Caco-2 (cell line): ENCODE data around the gene ARL1. TPM values are rescaled to one million over a fixed set of nuclear protein-coding genes. Genes with fewer than 3 reads are reported as not detected.

Experiments used
- BruUV-seq: library from RNA; stranded (reverse); fragments of 400-500 nt; replicated peaks from 2 replicates; lab custom pipeline; 2021; lab: Mats Ljungman, UMichigan
- CTCF ChIA-PET: fragments of 300-600 bp; sonication (Branson Sonifier 250); formaldehyde crosslinking; loops from one replicate; lab custom pipeline; 2022; ENCODE audit warnings: antibody characterized with exemption; lab: Charles Lee
- POLR2A ChIA-PET: fragments of 300-600 bp; sonication (Branson Sonifier 250); formaldehyde crosslinking; loops from one replicate; lab custom pipeline; 2022; ENCODE audit warnings: antibody characterized with exemption; lab: Charles Lee
- DNase-seq, 2 experiments: peaks; one replicate each; pipeline versions ENCODE4 v3.0.0 to v3.0.0-alpha.2; 2020 to 2022
- H3K27me3 ChIP-seq: replicated peaks from 2 replicates; pipeline ENCODE4 v1.6.0; 2011; ENCODE audit warnings: low read length; ENCODE audit not compliant: control insufficient read depth, insufficient read depth
- H3K36me3 ChIP-seq: 2 replicates; pipeline ENCODE4 v1.5.1; 2011; ENCODE audit warnings: low read length; ENCODE audit not compliant: control insufficient read depth, insufficient read depth
- H3K4me1 ChIP-seq: fragments of 250-450 bp; sonication (Bioruptor Pico); 2 replicates; pipeline ENCODE4 v1.5.1; 2020; ENCODE audit warnings: mild to moderate bottlenecking
- H3K4me3 ChIP-seq: 2 replicates; pipeline ENCODE4 v1.5.1; 2011; ENCODE audit warnings: low read depth, mild to moderate bottlenecking, control low read depth, low read length
- H3K9me3 ChIP-seq: fragments of 250-450 bp; sonication (Bioruptor Pico); 2 replicates; pipeline ENCODE4 v1.5.1; 2020; ENCODE audit warnings: mild to moderate bottlenecking, moderate library complexity
- H3K27ac Mint-ChIP-seq: one replicate; pipeline ENCODE4 v1.8.0; 2022; ENCODE audit warnings: mixed read lengths; ENCODE audit not compliant: unreplicated experiment
- H3K27me3 Mint-ChIP-seq: one replicate; pipeline ENCODE4 v1.8.0; 2022; ENCODE audit warnings: mixed read lengths; ENCODE audit not compliant: insufficient read depth, unreplicated experiment
- H3K36me3 Mint-ChIP-seq: one replicate; pipeline ENCODE4 v1.8.0; 2022; ENCODE audit warnings: mild to moderate bottlenecking, mixed read lengths; ENCODE audit not compliant: insufficient read depth, unreplicated experiment
- H3K4me1 Mint-ChIP-seq: one replicate; pipeline ENCODE4 v1.8.0; 2022; ENCODE audit warnings: low read depth, mixed read lengths; ENCODE audit not compliant: unreplicated experiment
- H3K4me3 Mint-ChIP-seq: one replicate; pipeline ENCODE4 v1.8.0; 2022; ENCODE audit warnings: mild to moderate bottlenecking, moderate library complexity, mixed read lengths; ENCODE audit not compliant: unreplicated experiment
- H3K9me3 Mint-ChIP-seq: one replicate; pipeline ENCODE4 v1.8.0; 2022; ENCODE audit warnings: mixed read lengths; ENCODE audit not compliant: unreplicated experiment
- intact Hi-C: fragments of 100-400 bp; cut with micrococcal nuclease; formaldehyde crosslinking; loops from one replicate; pipeline ENCODE4 v1.10.0; 2022; ENCODE audit not compliant: unreplicated experiment
- total RNA-seq: library from RNA; stranded (reverse); gene quantifications from 2 replicates; pipeline ENCODE4 v1.2.3, GENCODE V29; 2022
- TF ChIP-seq, protein P1 (sequence below), 2 experiments: fragments of 200-600 bp in 1 of 2; IDR thresholded peaks; 1 replicate in 1 of 2; 2 replicates in 1 of 2; pipeline versions ENCODE4 v1.5.1 to v1.8.0; 2011 to 2022; ENCODE audit warnings: antibody characterized with exemption in 1 of 2, control low read depth in 1 of 2, inconsistent platforms in 1 of 2, low read depth in 1 of 2, low read length in 1 of 2, mild to moderate bottlenecking in 1 of 2, moderate library complexity in 1 of 2; ENCODE audit not compliant: insufficient read depth in 1 of 2, severe bottlenecking in 1 of 2, unreplicated experiment in 1 of 2

Gene ARL1
- total RNA-seq, 1 experiment from 2014 or later = 119 TPM

DNA sequence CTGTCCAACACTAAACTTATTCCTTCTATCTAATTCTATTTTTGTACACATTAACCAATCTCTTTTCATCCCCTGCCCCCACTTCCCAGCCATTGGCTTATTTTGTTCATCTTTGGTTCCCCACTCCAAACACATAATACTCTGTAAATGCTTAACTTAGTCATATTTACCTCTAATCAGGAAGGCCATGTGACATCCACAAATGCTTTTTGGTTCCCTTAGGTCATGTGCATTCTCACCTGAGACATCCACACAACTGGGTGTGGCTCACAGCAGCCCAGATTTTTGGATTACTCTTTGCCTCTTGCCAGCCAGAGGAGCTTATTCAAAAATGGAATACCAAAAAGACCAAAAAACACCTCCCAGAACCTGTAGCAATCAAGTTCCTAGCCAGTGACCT is 28.4 kb downstream of the ARL1 start:
- intact Hi-C loops = no loop called here
- POLR2A ChIA-PET = no interaction called here
- Mint-ChIP-seq H3K36me3 (peaks cover 62% of the 10 kb centered on the region), H3K4me3 (no peak overlapping the region), H3K27ac (no peak overlapping the region), H3K27me3 (no peaks in the 10 kb centered on the region), H3K9me3 (no peaks in the 10 kb centered on the region), H3K4me1 (peaks cover 8% of the 10 kb centered on the region)
- Histone ChIP-seq H3K4me1 (peaks cover 7% of the 10 kb centered on the region), H3K27me3 (no peaks in the 10 kb centered on the region), H3K9me3 (no peaks in the 10 kb centered on the region), H3K4me3 (no peak overlapping the region), H3K36me3 (no peaks in the 10 kb centered on the region)
- no peak for DNase-seq
- no TSS peak for BruUV-seq
- CTCF ChIA-PET = no interaction called here
- TF ChIP-seq, protein P1, sequence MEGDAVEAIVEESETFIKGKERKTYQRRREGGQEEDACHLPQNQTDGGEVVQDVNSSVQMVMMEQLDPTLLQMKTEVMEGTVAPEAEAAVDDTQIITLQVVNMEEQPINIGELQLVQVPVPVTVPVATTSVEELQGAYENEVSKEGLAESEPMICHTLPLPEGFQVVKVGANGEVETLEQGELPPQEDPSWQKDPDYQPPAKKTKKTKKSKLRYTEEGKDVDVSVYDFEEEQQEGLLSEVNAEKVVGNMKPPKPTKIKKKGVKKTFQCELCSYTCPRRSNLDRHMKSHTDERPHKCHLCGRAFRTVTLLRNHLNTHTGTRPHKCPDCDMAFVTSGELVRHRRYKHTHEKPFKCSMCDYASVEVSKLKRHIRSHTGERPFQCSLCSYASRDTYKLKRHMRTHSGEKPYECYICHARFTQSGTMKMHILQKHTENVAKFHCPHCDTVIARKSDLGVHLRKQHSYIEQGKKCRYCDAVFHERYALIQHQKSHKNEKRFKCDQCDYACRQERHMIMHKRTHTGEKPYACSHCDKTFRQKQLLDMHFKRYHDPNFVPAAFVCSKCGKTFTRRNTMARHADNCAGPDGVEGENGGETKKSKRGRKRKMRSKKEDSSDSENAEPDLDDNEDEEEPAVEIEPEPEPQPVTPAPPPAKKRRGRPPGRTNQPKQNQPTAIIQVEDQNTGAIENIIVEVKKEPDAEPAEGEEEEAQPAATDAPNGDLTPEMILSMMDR (IDR thresholded peaks at IDR 0.05; ENCODE audit: insufficient read depth in 1 of 2, low read depth in 1 of 2, low read length in 1 of 2, severe bottlenecking in 1 of 2, unreplicated experiment in 1 of 2) = no peak

DNA sequence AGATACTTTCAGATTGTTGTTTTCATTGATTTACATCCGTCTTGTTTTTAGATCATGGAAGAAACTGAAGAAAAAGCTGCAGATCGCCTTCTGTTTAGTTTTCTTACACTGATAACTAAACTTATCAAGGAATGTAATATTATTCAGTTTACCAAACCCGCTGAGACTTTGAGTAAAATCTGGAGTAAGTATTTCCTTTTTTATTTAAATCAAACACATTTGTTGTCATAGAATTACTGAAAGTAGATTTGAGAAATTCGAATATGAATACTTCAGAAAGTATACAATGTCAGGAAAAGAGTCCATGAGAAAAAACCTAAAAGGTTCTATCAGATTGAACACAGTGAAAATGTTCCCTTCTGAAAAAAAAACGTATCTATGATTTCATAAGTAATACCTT is 32.0 kb downstream of the ARL1 start:
- ChIA-PET CTCF (interaction anchor here (1.2 kb wide), 1 partner anchor 39 kb away, joined by 3 read pairs; no protein-coding TSS in a partner anchor), POLR2A (no interaction called here)
- Mint-ChIP-seq H3K27ac (no peak overlapping the region), H3K4me1 (peaks cover 8% of the 10 kb centered on the region), H3K9me3 (no peaks in the 10 kb centered on the region), H3K36me3 (peaks cover 58% of the 10 kb centered on the region), H3K27me3 (no peaks in the 10 kb centered on the region), H3K4me3 (no peak overlapping the region)
- intact Hi-C loops = no loop called here
- Histone ChIP-seq H3K4me1 (peaks cover 7% of the 10 kb centered on the region), H3K36me3 (no peaks in the 10 kb centered on the region; the same call in 1 of the 2 replicates), H3K4me3 (no peak overlapping the region), H3K27me3 (no peaks in the 10 kb centered on the region), H3K9me3 (no peaks in the 10 kb centered on the region)
- BruUV-seq = no TSS peak
- no peak for DNase-seq
- TF ChIP-seq, protein P1 (IDR thresholded peaks at IDR 0.05; ENCODE audit: insufficient read depth in 1 of 2, low read depth in 1 of 2, low read length in 1 of 2, severe bottlenecking in 1 of 2, unreplicated experiment in 1 of 2) = no peak

DNA sequence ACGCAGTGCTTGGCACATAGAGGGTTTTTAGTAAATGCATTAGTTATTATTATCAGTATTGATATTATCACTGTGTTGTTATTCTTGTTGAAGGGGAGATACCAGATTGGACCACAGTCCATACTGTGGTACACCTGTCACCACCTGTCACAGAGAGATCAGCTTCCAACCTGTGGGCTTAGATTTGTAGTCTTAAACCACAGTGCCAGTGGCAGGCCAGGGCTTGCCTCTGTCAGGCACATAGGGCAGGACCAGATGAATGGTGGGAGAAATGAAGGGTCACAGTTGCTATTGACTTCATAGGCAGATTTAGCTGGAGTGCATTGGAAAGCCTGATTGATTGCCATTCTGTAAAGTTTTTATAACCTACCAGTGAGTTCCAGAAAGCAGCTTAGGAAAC is 35.1 kb downstream of the ARL1 start:
- POLR2A ChIA-PET = no interaction called here
- DNase-seq = no peak
- no peaks in the 10 kb centered on the region for H3K4me1 Mint-ChIP-seq
- no peaks in the 10 kb centered on the region for H3K27me3 Mint-ChIP-seq
- H3K4me3 Mint-ChIP-seq = no peak overlapping the region
- Histone ChIP-seq H3K4me3 (no peak overlapping the region), H3K27me3 (no peaks in the 10 kb centered on the region), H3K9me3 (no peaks in the 10 kb centered on the region), H3K36me3 (no peaks in the 10 kb centered on the region; the same call in 1 of the 2 replicates), H3K4me1 (no peaks in the 10 kb centered on the region)
- H3K36me3 Mint-ChIP-seq = peaks cover 51% of the 10 kb centered on the region
- intact Hi-C loops = no loop called here
- CTCF ChIA-PET = no interaction called here
- no peaks in the 10 kb centered on the region for H3K9me3 Mint-ChIP-seq
- no peak overlapping the region for H3K27ac Mint-ChIP-seq
- TF ChIP-seq, protein P1 (IDR thresholded peaks at IDR 0.05; ENCODE audit: insufficient read depth in 1 of 2, low read depth in 1 of 2, low read length in 1 of 2, severe bottlenecking in 1 of 2, unreplicated experiment in 1 of 2) = no peak
- BruUV-seq = no TSS peak
